ENCODE results near the gene SH3PXD2A.

DNA sequence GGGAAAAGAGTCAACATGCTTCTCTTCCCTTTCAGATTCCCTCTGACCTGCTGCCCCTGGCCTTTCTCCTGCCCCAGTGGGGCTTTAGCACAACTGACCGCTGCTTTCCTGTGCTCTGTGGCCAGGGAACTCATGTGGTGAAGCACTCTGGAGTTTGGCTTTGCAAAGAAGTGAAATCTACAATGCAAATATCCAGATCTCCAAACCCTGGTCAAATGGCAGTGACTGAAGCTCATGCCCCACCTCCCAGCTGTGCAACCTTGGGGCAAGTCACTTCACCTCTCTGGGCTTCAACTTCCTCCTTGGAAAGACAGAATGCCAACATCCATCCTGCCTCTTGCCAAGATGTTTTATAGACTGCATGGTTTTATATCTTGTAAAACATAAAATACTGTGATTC, 204.0 kb downstream of the SH3PXD2A start:
- TF ChIP-seq CTCF (conservative IDR thresholded peaks at IDR 0.05; ENCODE audit: low read depth, low read length) (no peak), EZH2 (IDR thresholded peaks at IDR 0.05; ENCODE audit: borderline replicate concordance, low read depth, low read length, poor library complexity, severe bottlenecking) (no peak)
